Endothelial cell (in vitro differentiated cells): ENCODE measurements around the gene ATP4B. TPM values are rescaled to one million over a fixed set of nuclear protein-coding genes. Genes with fewer than 3 reads are reported as not detected.

Experiments used
- DNase-seq: peaks from one replicate; pipeline ENCODE4 v3.0.0; 2021; ENCODE audit warnings: low spot score
- H3K27ac Mint-ChIP-seq: one replicate; pipeline ENCODE4 v1.8.0; 2021; ENCODE audit warnings: mixed read lengths, inconsistent platforms; ENCODE audit not compliant: unreplicated experiment
- H3K27me3 Mint-ChIP-seq: one replicate; pipeline ENCODE4 v1.8.0; 2021; ENCODE audit warnings: mild to moderate bottlenecking, moderate library complexity, mixed read lengths, inconsistent platforms; ENCODE audit not compliant: unreplicated experiment
- H3K36me3 Mint-ChIP-seq: one replicate; pipeline ENCODE4 v1.8.0; 2021; ENCODE audit warnings: mild to moderate bottlenecking, low read depth, mixed read lengths, inconsistent platforms; ENCODE audit not compliant: unreplicated experiment
- H3K4me1 Mint-ChIP-seq: one replicate; pipeline ENCODE4 v1.8.0; 2021; ENCODE audit warnings: mild to moderate bottlenecking, mixed read lengths, inconsistent platforms; ENCODE audit not compliant: unreplicated experiment
- H3K4me3 Mint-ChIP-seq: one replicate; pipeline ENCODE4 v1.8.0; 2021; ENCODE audit warnings: mild to moderate bottlenecking, mixed read lengths, inconsistent platforms; ENCODE audit not compliant: unreplicated experiment
- H3K9me3 Mint-ChIP-seq: one replicate; pipeline ENCODE4 v1.8.0; 2021; ENCODE audit warnings: mixed read lengths, inconsistent platforms; ENCODE audit not compliant: unreplicated experiment
- total RNA-seq: library from RNA; stranded (reverse); fragmentation: NEBNext Ultra II Directional; extraction: Animal tissue kit (Norgen Biotek cat#: 25700); gene quantifications from one replicate; pipeline ENCODE4 v1.2.1, GENCODE V29; 2021; ENCODE audit not compliant: unreplicated experiment
- TF ChIP-seq, protein P1 (sequence below): fragments of 200-600 bp; sonication (generic); IDR thresholded peaks from one replicate; pipeline ENCODE4 v1.5.0; 2021; ENCODE audit warnings: antibody characterized with exemption; ENCODE audit not compliant: unreplicated experiment

The ATP4B gene
- total RNA-seq, 1 donor from 2014 or later: not detected

DNA sequence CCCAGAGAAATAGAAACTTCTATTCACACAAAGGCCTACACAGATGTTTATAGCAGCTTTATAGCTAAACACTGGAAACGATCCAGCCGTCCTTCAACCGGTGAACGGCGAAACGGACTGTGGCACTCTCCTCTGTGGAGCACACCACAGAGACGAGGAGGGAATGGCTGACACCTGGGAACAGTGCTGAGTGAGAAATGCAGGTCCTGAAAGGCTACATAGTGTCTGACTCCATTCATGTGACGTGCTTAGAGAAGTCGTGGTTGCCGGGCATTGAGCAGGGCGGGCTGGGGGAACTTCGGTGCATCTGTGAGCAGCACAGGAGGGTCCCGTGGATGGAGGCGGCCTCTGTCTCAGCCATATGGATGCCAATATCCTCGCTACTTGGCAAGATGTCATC lies 5.9 kb upstream of the ATP4B start:
- no peaks in the 10 kb centered on the region for H3K4me1 Mint-ChIP-seq
- H3K9me3 Mint-ChIP-seq: no peaks in the 10 kb centered on the region
- DNase-seq: no peak
- peaks cover 4% of the 10 kb centered on the region for H3K27me3 Mint-ChIP-seq
- H3K27ac Mint-ChIP-seq: no peak overlapping the region
- H3K4me3 Mint-ChIP-seq: no peak overlapping the region
- TF ChIP-seq, protein P1, sequence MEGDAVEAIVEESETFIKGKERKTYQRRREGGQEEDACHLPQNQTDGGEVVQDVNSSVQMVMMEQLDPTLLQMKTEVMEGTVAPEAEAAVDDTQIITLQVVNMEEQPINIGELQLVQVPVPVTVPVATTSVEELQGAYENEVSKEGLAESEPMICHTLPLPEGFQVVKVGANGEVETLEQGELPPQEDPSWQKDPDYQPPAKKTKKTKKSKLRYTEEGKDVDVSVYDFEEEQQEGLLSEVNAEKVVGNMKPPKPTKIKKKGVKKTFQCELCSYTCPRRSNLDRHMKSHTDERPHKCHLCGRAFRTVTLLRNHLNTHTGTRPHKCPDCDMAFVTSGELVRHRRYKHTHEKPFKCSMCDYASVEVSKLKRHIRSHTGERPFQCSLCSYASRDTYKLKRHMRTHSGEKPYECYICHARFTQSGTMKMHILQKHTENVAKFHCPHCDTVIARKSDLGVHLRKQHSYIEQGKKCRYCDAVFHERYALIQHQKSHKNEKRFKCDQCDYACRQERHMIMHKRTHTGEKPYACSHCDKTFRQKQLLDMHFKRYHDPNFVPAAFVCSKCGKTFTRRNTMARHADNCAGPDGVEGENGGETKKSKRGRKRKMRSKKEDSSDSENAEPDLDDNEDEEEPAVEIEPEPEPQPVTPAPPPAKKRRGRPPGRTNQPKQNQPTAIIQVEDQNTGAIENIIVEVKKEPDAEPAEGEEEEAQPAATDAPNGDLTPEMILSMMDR: no peak
- peaks cover 2% of the 10 kb centered on the region for H3K36me3 Mint-ChIP-seq

DNA sequence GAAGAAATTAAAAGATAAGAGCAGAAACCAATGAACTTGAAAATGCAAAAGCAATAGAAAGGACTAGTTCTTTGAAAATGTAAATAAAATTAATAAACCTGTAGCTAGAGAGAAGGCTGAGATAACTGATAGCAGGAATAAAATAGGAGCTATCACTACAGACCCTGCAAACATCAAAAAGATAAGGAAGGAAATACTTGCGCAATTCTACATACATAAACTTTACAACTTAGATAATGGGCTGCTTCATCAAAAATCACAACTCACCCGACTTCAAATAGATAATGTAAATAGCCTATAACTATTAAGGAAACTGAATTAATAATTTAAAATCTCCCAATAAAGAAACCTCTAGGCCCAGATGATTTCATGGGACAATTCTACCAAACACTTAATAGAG lies 3.5 kb upstream of the ATP4B start:
- Mint-ChIP-seq H3K27me3 (peaks cover 5% of the 10 kb centered on the region), H3K4me3 (no peak overlapping the region), H3K4me1 (no peaks in the 10 kb centered on the region), H3K9me3 (no peaks in the 10 kb centered on the region), H3K27ac (no peak overlapping the region), H3K36me3 (no peaks in the 10 kb centered on the region)
- DNase-seq: no peak
- TF ChIP-seq, protein P1: no peak

DNA sequence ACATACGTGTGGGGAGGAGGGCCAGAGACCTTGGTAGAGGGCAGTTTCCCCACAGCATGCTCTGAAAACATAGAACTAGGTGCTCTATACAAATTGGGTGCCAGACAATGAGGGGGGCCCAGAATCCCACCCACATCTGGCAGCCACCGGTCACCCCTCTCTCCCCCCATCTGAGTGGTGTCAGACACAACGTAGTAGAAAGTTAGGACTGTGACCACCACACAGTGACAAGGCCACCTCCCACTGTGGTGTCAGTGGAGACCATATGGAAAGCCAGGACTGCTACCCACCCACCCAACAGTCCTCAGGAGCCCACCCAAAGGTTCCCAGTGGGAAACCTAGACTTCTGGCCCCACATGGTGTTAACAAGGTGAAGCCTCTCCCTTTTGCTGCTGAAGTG lies 2.1 kb upstream of the ATP4B start:
- H3K36me3 Mint-ChIP-seq: no peaks in the 10 kb centered on the region
- TF ChIP-seq, protein P1: no peak
- no peaks in the 10 kb centered on the region for H3K9me3 Mint-ChIP-seq
- no peak for DNase-seq
- H3K4me1 Mint-ChIP-seq: no peaks in the 10 kb centered on the region
- no peak overlapping the region for H3K27ac Mint-ChIP-seq
- no peak overlapping the region for H3K4me3 Mint-ChIP-seq
- peaks cover 6% of the 10 kb centered on the region for H3K27me3 Mint-ChIP-seq

DNA sequence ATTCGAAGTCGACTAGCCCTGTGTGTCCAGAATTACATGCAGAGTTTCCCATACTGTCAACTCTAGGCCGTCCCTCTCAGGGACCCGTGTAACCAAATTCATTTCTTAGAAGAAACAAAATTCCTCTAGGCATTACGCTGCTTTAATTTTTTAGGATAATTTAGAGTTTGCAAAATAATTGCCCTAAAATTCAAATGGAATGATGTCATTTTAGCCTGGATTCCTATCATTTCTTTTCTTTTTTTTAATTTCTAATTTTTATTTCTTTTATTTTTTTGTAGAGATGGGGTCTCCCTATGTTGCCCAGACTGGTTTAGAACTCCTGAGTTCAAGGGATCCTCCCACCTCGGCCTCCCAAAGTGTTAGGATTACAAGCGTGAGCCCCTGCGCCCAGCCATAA lies 1.3 kb upstream of the ATP4B start:
- Mint-ChIP-seq H3K9me3 (no peaks in the 10 kb centered on the region), H3K27me3 (peaks cover 3% of the 10 kb centered on the region), H3K4me3 (no peak overlapping the region), H3K27ac (no peak overlapping the region), H3K4me1 (peaks cover under 1% of the 10 kb centered on the region), H3K36me3 (no peaks in the 10 kb centered on the region)
- TF ChIP-seq, protein P1: no peak
- DNase-seq: no peak

DNA sequence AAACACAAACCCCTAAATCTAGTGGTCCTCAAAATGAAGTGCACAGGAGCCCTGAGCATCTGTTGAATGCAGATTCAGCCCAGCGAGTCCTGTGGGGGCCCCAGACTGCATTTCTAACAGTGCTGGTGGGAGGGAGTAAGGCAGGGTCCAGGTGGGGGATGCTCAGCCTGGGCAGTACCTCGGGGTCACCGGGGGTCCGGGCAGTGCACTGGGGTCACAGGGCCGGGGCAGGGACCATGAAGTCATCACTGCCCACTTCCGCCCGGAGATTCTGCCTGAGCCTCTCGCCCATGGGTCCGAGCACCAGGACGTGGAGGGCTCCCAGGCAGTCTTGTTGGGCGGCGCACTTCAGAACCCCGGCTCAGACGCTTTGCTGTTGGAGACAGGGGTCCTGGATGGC lies 838 bp upstream of the ATP4B start:
- TF ChIP-seq, protein P1: no peak
- H3K9me3 Mint-ChIP-seq: no peaks in the 10 kb centered on the region
- DNase-seq: no peak
- H3K4me1 Mint-ChIP-seq: peaks cover 5% of the 10 kb centered on the region
- H3K27me3 Mint-ChIP-seq: peaks cover 4% of the 10 kb centered on the region
- no peak overlapping the region for H3K27ac Mint-ChIP-seq
- no peaks in the 10 kb centered on the region for H3K36me3 Mint-ChIP-seq
- H3K4me3 Mint-ChIP-seq: no peak overlapping the region
